KMS-11 (cell line): ENCODE results near the gene TNNI2.

ENCODE experiments used
- H2AFZ ChIP-seq: fragments of 200-600 bp; sonication (generic); 2 replicates; pipeline ENCODE4 v1.6.1; 2016; ENCODE audit warnings: antibody characterized with exemption, mixed run types, low read depth
- H3K27ac ChIP-seq: fragments of 200-600 bp; sonication (generic); 2 replicates; pipeline ENCODE4 v1.6.1; 2016; ENCODE audit warnings: mild to moderate bottlenecking, mixed run types
- H3K27me3 ChIP-seq: fragments of 200-600 bp; sonication (generic); 2 replicates; pipeline ENCODE4 v1.6.1; 2017; ENCODE audit warnings: mild to moderate bottlenecking, low read depth, mixed run types, moderate library complexity; ENCODE audit not compliant: insufficient read depth
- H3K36me3 ChIP-seq: fragments of 200-600 bp; sonication (generic); 2 replicates; pipeline ENCODE4 v1.6.1; 2017; ENCODE audit warnings: mild to moderate bottlenecking, mixed run types; ENCODE audit not compliant: insufficient read depth
- H3K4me1 ChIP-seq: fragments of 200-600 bp; sonication (generic); 2 replicates; pipeline ENCODE4 v1.6.1; 2016; ENCODE audit warnings: mild to moderate bottlenecking, low read depth, mixed run types; ENCODE audit not compliant: poor library complexity, severe bottlenecking
- H3K4me2 ChIP-seq: fragments of 200-600 bp; sonication (generic); 2 replicates; pipeline ENCODE4 v1.7.0; 2016; ENCODE audit warnings: mild to moderate bottlenecking, mixed run types
- H3K4me3 ChIP-seq: fragments of 200-600 bp; sonication (generic); IDR thresholded peaks from 2 replicates; pipeline ENCODE4 v1.6.1; 2017; ENCODE audit warnings: low read depth, low read length, mixed read lengths; ENCODE audit not compliant: insufficient read depth
- H3K79me2 ChIP-seq: fragments of 200-600 bp; sonication (generic); 2 replicates; pipeline ENCODE4 v1.6.1; 2016; ENCODE audit warnings: low read depth, mixed run types; ENCODE audit not compliant: insufficient read depth
- H3K9ac ChIP-seq: fragments of 200-600 bp; sonication (generic); 2 replicates; pipeline ENCODE4 v1.6.1; 2016; ENCODE audit warnings: mild to moderate bottlenecking, mixed run types
- H4K20me1 ChIP-seq: fragments of 200-600 bp; sonication (generic); 2 replicates; pipeline ENCODE4 v1.6.1; 2016; ENCODE audit warnings: mild to moderate bottlenecking, mixed run types; ENCODE audit not compliant: insufficient read depth
- TF ChIP-seq, protein P1 (sequence below): fragments of 200-600 bp; sonication (generic); conservative IDR thresholded peaks from 2 replicates; pipeline ENCODE4 v1.6.1; 2017; ENCODE audit warnings: low read depth, mild to moderate bottlenecking, antibody characterized with exemption, low read length, moderate library complexity, mixed read lengths

TNNI2 gene

GRCh38 chr11:1869427-1870325, 30.9 kb downstream of the TNNI2 start:
- TF ChIP-seq, protein P1, sequence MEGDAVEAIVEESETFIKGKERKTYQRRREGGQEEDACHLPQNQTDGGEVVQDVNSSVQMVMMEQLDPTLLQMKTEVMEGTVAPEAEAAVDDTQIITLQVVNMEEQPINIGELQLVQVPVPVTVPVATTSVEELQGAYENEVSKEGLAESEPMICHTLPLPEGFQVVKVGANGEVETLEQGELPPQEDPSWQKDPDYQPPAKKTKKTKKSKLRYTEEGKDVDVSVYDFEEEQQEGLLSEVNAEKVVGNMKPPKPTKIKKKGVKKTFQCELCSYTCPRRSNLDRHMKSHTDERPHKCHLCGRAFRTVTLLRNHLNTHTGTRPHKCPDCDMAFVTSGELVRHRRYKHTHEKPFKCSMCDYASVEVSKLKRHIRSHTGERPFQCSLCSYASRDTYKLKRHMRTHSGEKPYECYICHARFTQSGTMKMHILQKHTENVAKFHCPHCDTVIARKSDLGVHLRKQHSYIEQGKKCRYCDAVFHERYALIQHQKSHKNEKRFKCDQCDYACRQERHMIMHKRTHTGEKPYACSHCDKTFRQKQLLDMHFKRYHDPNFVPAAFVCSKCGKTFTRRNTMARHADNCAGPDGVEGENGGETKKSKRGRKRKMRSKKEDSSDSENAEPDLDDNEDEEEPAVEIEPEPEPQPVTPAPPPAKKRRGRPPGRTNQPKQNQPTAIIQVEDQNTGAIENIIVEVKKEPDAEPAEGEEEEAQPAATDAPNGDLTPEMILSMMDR, result peak; percentile 46
- no peaks in the 10 kb centered on the region for H4K20me1 ChIP-seq
- no peaks in the 10 kb centered on the region for H3K79me2 ChIP-seq
- H3K27me3 ChIP-seq, result peaks cover 85% of the 10 kb centered on the region
- no peak overlapping the region for H3K27ac ChIP-seq
- no peak overlapping the region for H3K9ac ChIP-seq
- H3K4me1 ChIP-seq, result no peaks in the 10 kb centered on the region
- no peaks in the 10 kb centered on the region for H3K36me3 ChIP-seq
- no peak overlapping the region for H3K4me2 ChIP-seq
- H3K4me3 ChIP-seq, result no peak overlapping the region
- no peak overlapping the region for H2AFZ ChIP-seq

DNA sequence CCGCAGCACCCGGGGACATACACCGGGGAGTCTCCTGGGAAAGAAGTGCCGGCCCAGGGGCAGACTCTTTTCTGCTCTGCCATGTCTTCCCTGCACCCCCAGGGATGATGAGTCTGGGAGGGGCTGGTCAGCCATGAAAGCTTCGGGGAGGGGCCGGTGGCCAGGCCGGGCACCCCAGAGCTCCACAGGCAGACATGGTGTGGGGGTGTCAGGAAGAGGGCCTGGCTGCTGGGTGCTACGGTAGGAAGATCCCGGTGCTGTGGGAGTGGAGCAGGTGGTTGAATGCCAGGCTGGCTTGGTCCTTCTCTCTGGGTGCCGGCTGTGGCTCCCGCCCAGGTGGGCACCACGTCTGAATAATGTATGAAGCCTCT, 31.5 kb downstream of the TNNI2 start:
- TF ChIP-seq, protein P1, result no peak
- H3K36me3 ChIP-seq, result no peaks in the 10 kb centered on the region
- no peak overlapping the region for H3K4me2 ChIP-seq
- H3K27ac ChIP-seq, result no peak overlapping the region
- H3K27me3 ChIP-seq, result peaks cover 85% of the 10 kb centered on the region
- no peak overlapping the region for H3K4me3 ChIP-seq
- no peaks in the 10 kb centered on the region for H4K20me1 ChIP-seq
- no peaks in the 10 kb centered on the region for H3K79me2 ChIP-seq
- H3K9ac ChIP-seq, result no peak overlapping the region
- no peak overlapping the region for H2AFZ ChIP-seq
- H3K4me1 ChIP-seq, result no peaks in the 10 kb centered on the region

DNA sequence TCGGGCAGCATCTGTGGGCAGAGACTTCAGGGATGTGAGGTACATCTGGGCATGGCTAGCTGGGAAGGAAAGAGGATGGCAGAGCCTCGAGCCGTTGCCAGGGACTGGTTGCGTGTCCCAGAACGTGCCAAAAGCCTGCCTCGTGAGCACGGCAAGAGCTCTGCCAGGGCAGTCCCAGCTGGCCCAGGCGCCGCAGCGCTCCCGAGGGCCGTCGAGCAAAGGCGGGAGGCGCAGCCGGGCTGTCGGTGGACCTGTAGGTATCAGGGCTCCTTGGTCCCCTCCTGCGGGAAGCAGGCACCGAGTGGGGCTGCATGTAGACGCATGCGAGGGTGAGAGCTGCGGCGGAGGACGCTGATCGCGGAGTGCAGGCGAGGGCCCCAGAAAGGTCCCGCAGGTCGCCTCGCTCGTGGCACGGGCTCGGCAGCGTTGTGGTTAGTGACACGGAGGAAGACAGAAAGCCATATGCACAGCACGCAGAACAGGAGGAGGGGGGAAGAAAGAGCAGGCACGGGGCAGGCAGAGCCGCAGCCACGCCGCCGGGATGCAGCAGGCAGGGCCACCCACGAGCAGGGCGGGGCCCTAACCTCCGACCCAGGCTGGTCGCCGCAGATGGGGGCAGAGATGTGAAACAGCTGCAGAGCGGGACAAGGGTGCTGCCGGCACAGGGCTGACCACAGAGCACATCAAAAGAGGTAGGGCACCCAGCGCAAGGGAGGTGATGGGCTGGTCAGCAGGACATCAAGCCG, 32.1 kb downstream of the TNNI2 start:
- H4K20me1 ChIP-seq, result no peaks in the 10 kb centered on the region
- no peak overlapping the region for H3K27ac ChIP-seq
- no peak overlapping the region for H3K4me3 ChIP-seq
- H3K4me2 ChIP-seq, result no peak overlapping the region
- no peaks in the 10 kb centered on the region for H3K4me1 ChIP-seq
- no peaks in the 10 kb centered on the region for H3K79me2 ChIP-seq
- TF ChIP-seq, protein P1, result no peak
- no peak overlapping the region for H2AFZ ChIP-seq
- no peaks in the 10 kb centered on the region for H3K36me3 ChIP-seq
- peaks cover 85% of the 10 kb centered on the region for H3K27me3 ChIP-seq
- H3K9ac ChIP-seq, result no peak overlapping the region

DNA sequence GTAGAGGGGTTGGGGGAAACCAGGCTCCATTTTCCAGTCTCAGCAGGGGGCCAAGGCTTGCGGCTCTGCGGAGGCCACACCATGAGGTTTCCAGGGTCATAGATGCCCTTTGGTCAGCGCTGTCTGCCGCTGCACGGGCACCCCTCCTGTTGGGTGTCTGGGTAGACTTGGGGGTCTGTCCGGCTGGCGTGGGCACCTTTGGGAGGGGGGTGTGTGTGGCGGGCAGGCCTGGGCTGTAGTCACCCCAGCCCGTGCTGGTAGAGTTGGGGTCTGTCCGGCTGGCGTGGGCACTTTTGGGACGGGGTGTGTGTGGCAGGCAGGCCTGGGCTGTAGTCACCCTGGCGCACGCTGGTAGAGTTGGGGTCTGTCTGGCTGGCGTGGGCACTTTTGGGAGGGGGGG, 32.8 kb downstream of the TNNI2 start:
- Histone ChIP-seq H3K36me3 (no peaks in the 10 kb centered on the region), H3K4me1 (no peaks in the 10 kb centered on the region), H4K20me1 (no peaks in the 10 kb centered on the region), H3K4me3 (no peak overlapping the region), H3K27me3 (peaks cover 85% of the 10 kb centered on the region), H2AFZ (no peak overlapping the region), H3K9ac (no peak overlapping the region), H3K79me2 (no peaks in the 10 kb centered on the region), H3K4me2 (no peak overlapping the region), H3K27ac (no peak overlapping the region)
- TF ChIP-seq, protein P1, result no peak
